Retina (tissue), 1 donor: ENCODE data around the gene GJC3.
"Not testable (repeated sequence)": the region's sequence is repeated elsewhere in the genome, so short reads cannot be mapped to it uniquely, and the experiment has no call there.

Source experiments
- DNase-seq: peaks from one replicate; pipeline ENCODE4 v3.0.0-alpha.2; 2016

GJC3 gene

GRCh38 chr7:99928188-99928587 is 1.2 kb downstream of the GJC3 start:
- no peak for DNase-seq

GRCh38 chr7:99927536-99927935 is 1.9 kb downstream of the GJC3 start:
- DNase-seq, result no peak

GRCh38 chr7:99926321-99926720 is 3.1 kb downstream of the GJC3 start:
- no peak for DNase-seq

GRCh38 chr7:99923200-99923599 is 6.2 kb downstream of the GJC3 start:
- DNase-seq, result no peak

GRCh38 chr7:99920149-99920548 is 9.3 kb downstream of the GJC3 start:
- DNase-seq, result no peak

GRCh38 chr7:99919814-99920112 is 9.7 kb downstream of the GJC3 start:
- DNase-seq, result no peak

GRCh38 chr7:99918959-99919813 is 10.2 kb downstream of the GJC3 start, which contains the start of gene TRIM4:
Gene TRIM4, minus strand, starts transcription at chr7:99919530. Its CDS starts 129 bp downstream, at chr7:99919401.
- DNase-seq, result peak; percentile 92

GRCh38 chr7:99910976-99911375 is 18.4 kb downstream of the GJC3 start:
- DNase-seq, result no peak

GRCh38 chr7:99901581-99901980 is 27.8 kb downstream of the GJC3 start:
- no peak for DNase-seq

- no peak for DNase-seq
These were observed 29.4 kb downstream of the GJC3 start for GRCh38 chr7:99899830-99900519.

- DNase-seq, result no peak
These were observed 30.6 kb downstream of the GJC3 start for GRCh38 chr7:99898836-99899235.

- DNase-seq, result no peak
These were observed 31.4 kb downstream of the GJC3 start for GRCh38 chr7:99898023-99898357.

- no peak for DNase-seq
These were observed 31.9 kb downstream of the GJC3 start for GRCh38 chr7:99897322-99898022.

- no peak for DNase-seq
These were observed 34.7 kb downstream of the GJC3 start for GRCh38 chr7:99894738-99895137.

GRCh38 chr7:99893280-99893679 is 36.1 kb downstream of the GJC3 start:
- DNase-seq, result no peak

- not testable (repeated sequence) for DNase-seq
These were observed 39.1 kb downstream of the GJC3 start for GRCh38 chr7:99890348-99890747.

GRCh38 chr7:99888366-99888765 is 41.1 kb downstream of the GJC3 start:
- not testable (repeated sequence) for DNase-seq

- DNase-seq, result peak; percentile 15
These were observed 48.0 kb downstream of the GJC3 start for GRCh38 chr7:99881370-99881769.

- DNase-seq, result no peak
These were observed 52.5 kb downstream of the GJC3 start, which contains the start of gene OR2AE1 for GRCh38 chr7:99876933-99877332. Gene OR2AE1, minus strand, starts transcription at chr7:99877033. Its CDS starts 0 bp downstream, at chr7:99877033.

GRCh38 chr7:99876491-99876890 is 52.9 kb downstream of the GJC3 start:
- DNase-seq, result no peak
